Frontal cortex (tissue), 4 donors: ENCODE results near the gene CDKN2D. TPM values are rescaled to one million over a fixed set of nuclear protein-coding genes. Genes with fewer than 3 reads are reported as not detected.

Experiments
- DNase-seq, 2 donors: peaks; one replicate each; pipeline ENCODE4 v3.0.0; 2012; ENCODE audit warnings: low spot score in 2 of 2
- FAIRE-seq: peaks from 2 replicates; lab custom pipeline; 2012; peaks lifted over from hg19 to GRCh38; lab: Jason Lieb, UNC
- total RNA-seq: library from RNA; depleted of rRNA; stranded (reverse); fragments of >200 nt; gene quantifications from one replicate; pipeline ENCODE4 v1.2.3, GENCODE V29; 2014
- donor health status: control.
- donor health status: control.
- donor health status: control.

CDKN2D gene
- 73.0 TPM for total RNA-seq

- FAIRE-seq, result peak; percentile 82
- DNase-seq, result peak; percentile 91 to 94
Observed at GRCh38 chr19:10568826-10569651, at the start of gene CDKN2D. Gene CDKN2D, minus strand, starts transcription at chr19:10568979. Its CDS starts 326 bp downstream, at chr19:10568653.

- DNase-seq, result no peak
- FAIRE-seq, result no peak
Observed at GRCh38 chr19:10617409-10618121, 48.8 kb upstream of the CDKN2D start.

GRCh38 chr19:10615429-10616023, 46.7 kb upstream of the CDKN2D start:
- FAIRE-seq, result no peak

GRCh38 chr19:10612499-10613119, 43.8 kb upstream of the CDKN2D start:
- DNase-seq, result peak; percentile 55 to 67
- FAIRE-seq, result no peak

More at GRCh38 chr19:10615429-10616023, 46.7 kb upstream of the CDKN2D start:
- DNase-seq, result no peak

GRCh38 chr19:10611907-10612306, 43.1 kb upstream of the CDKN2D start:
- no peak for FAIRE-seq
- no peak for DNase-seq

- DNase-seq (no peak), FAIRE-seq (no peak)
Observed at GRCh38 chr19:10604460-10604980, 35.7 kb upstream of the CDKN2D start.

- FAIRE-seq, result no peak
Observed at GRCh38 chr19:10603873-10604459, 35.2 kb upstream of the CDKN2D start.

GRCh38 chr19:10603084-10603872, 34.5 kb upstream of the CDKN2D start:
- no peak for DNase-seq
- FAIRE-seq, result no peak

More at GRCh38 chr19:10603873-10604459, 35.2 kb upstream of the CDKN2D start:
- no peak for DNase-seq

GRCh38 chr19:10602330-10603083, 33.7 kb upstream of the CDKN2D start:
- no peak for FAIRE-seq
- DNase-seq, result peak; percentile 97 to 99

GRCh38 chr19:10601999-10602329, 33.2 kb upstream of the CDKN2D start:
- no peak for DNase-seq
- no peak for FAIRE-seq

- no peak for FAIRE-seq
- no peak for DNase-seq
Observed at GRCh38 chr19:10600149-10600548, 31.4 kb upstream of the CDKN2D start.

GRCh38 chr19:10593820-10594637, 25.2 kb upstream of the CDKN2D start:
- DNase-seq (peak in 1 of 2 donors; percentile 37), FAIRE-seq (no peak)

- DNase-seq (no peak), FAIRE-seq (no peak)
Observed at GRCh38 chr19:10593148-10593547, 24.4 kb upstream of the CDKN2D start.

- no peak for DNase-seq
- no peak for FAIRE-seq
Observed at GRCh38 chr19:10587839-10588150, 19.0 kb upstream of the CDKN2D start.

GRCh38 chr19:10587022-10587838, 18.5 kb upstream of the CDKN2D start, which contains the start of gene AP1M2:
Gene AP1M2, minus strand, starts transcription at chr19:10587312. Its CDS starts 81 bp downstream, at chr19:10587231.
- no peak for FAIRE-seq
- DNase-seq, result no peak

GRCh38 chr19:10586396-10586795, 17.6 kb upstream of the CDKN2D start:
- no peak for DNase-seq

More at GRCh38 chr19:10586396-10586795, 17.6 kb upstream of the CDKN2D start:
- FAIRE-seq, result no peak
